Measurements from ENCODE around the gene WDR46.

DNA sequence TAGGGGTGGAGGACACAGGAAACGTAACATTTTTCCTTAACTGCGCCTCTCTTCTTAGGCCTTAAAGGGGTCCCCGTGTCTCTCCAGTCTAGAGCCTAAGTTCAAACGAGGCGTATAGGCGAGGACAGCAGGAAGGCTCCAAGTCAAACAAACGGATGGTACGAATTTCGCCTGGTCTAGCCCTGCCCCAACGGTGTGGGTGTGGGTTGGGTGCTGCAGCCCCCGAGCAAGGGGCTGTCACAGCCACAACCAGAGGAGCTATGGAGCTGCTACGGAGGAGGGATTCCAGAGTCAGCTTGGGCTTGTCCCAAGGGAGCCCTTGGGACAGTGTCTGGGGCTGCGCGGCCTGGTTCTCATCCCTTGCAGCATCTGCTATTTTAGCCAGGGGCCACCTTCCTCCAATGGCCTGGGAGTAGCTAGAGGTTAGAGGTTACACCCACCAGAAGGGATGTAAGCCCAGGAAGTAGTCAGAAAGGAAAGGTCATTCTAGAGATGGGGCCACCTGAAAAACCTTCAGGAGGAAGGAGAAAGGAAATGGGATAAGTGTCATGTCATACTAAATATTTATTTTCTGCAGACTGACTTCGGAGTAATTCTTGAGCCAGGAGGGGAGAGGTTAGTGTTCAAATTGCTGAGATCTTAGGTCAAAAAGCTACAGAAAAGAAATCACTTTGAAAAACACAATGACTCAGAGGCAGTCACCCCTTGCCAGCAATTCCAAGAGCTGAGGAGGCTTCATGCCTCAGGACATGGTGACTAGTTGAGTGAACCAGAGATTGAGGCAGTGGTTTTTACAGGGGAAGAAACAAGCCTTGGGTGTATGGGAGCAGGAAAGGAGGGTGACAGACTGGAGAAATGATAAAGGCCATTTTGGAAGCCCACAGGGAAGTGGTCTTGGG, 39.1 kb downstream of the WDR46 start:
- TF ChIP-seq, protein P1, sequence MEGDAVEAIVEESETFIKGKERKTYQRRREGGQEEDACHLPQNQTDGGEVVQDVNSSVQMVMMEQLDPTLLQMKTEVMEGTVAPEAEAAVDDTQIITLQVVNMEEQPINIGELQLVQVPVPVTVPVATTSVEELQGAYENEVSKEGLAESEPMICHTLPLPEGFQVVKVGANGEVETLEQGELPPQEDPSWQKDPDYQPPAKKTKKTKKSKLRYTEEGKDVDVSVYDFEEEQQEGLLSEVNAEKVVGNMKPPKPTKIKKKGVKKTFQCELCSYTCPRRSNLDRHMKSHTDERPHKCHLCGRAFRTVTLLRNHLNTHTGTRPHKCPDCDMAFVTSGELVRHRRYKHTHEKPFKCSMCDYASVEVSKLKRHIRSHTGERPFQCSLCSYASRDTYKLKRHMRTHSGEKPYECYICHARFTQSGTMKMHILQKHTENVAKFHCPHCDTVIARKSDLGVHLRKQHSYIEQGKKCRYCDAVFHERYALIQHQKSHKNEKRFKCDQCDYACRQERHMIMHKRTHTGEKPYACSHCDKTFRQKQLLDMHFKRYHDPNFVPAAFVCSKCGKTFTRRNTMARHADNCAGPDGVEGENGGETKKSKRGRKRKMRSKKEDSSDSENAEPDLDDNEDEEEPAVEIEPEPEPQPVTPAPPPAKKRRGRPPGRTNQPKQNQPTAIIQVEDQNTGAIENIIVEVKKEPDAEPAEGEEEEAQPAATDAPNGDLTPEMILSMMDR (IDR thresholded peaks at IDR 0.05) = no peak
- TF ChIP-seq EZH2 (IDR thresholded peaks at IDR 0.05) = no peak
- no peak for TF ChIP-seq EZH2phosphoT487 (IDR thresholded peaks at IDR 0.05)

Measured in neural progenitor cell (in vitro differentiated cells).